ENCODE data around the gene PAFAH1B2. TPM values are rescaled to one million over a fixed set of nuclear protein-coding genes. Genes with fewer than 3 reads are reported as not detected.

Gene PAFAH1B2
- total and polyA plus RNA-seq, 2 of the 8 experiments (the other 6 are each of a cell fraction or from before 2014, with no cell fraction given) = 38.2 to 161 TPM

DNA sequence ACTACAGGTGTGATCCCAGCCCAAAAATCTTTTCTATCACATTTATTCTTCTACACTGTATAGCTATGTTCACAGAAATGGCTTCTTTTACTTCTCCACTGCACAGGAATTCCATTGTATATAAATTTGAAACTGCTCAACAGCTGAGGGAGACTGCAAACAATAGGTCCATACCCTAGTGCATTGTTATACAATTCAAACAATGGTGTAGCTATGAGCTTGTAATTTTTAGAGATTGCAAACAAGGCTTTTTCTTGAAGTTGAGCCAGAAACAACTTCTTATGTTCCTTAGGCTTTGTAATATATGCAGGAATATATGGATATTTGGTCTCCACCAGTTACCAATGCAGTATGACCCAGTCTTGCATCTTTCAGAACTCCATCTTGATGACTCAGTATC, 26.4 kb upstream of the PAFAH1B2 start:
- CTCF ChIA-PET (ENCODE audit: partially characterized antibody) = interaction anchor here (0.9 to 5.4 kb wide), 3 partner anchors 12 to 238 kb away, joined by 4 to 39 read pairs (median 4); no protein-coding TSS in a partner anchor
- H3K9me3 ChIP-seq (ENCODE audit: insufficient read depth in 2 of 2, low read depth in 1 of 2, low read length in 1 of 2) = no peaks in the 10 kb centered on the region
- H3K27ac ChIP-seq (ENCODE audit: low read depth, low read length) = no peak overlapping the region
- no peak overlapping the region for H2AFZ ChIP-seq (ENCODE audit: low read length)
- no peaks in the 10 kb centered on the region for H3K36me3 ChIP-seq (ENCODE audit: control insufficient read depth in 2 of 4, insufficient read depth in 4 of 4, low read length in 3 of 4)
- no peaks in the 10 kb centered on the region for H3K79me2 ChIP-seq (ENCODE audit: control insufficient read depth in 1 of 2, insufficient read depth in 2 of 2, low read length in 2 of 2)
- no peak overlapping the region for H3K56ac ChIP-seq (replicated peaks; ENCODE audit: insufficient read length, low read depth, low read length)
- no peak overlapping the region for H3K4me3 ChIP-seq (ENCODE audit: extremely low read depth in 1 of 4, insufficient read depth in 2 of 4, low read depth in 3 of 4, low read length in 4 of 4)
- no peak overlapping the region for H3K4me2 ChIP-seq (ENCODE audit: insufficient read depth in 1 of 2, low read depth in 2 of 2, low read length in 2 of 2)
- TF ChIP-seq HDAC2 (IDR thresholded peaks at IDR 0.05; ENCODE audit: borderline replicate concordance in 1 of 2, low read depth in 2 of 2, low read length in 2 of 2) (no peak), TEAD4 (IDR thresholded peaks at IDR 0.05; ENCODE audit: low read depth, low read length) (no peak), TBP (IDR thresholded peaks at IDR 0.05; ENCODE audit: low read depth, low read length) (no peak)
- no peak overlapping the region for H2BK20ac ChIP-seq (ENCODE audit: low read length)
- H3K14ac ChIP-seq (ENCODE audit: insufficient read length) = no peak overlapping the region
- no peak overlapping the region for H2BK120ac ChIP-seq (replicated peaks; ENCODE audit: low read depth, low read length)
- no peak overlapping the region for H2BK15ac ChIP-seq (ENCODE audit: low read length)
- no peak overlapping the region for H4K91ac ChIP-seq (replicated peaks; ENCODE audit: insufficient read length, low read length)
- no peaks in the 10 kb centered on the region for H3K79me1 ChIP-seq (ENCODE audit: low read depth, low read length)
- H3K4me1 ChIP-seq (replicated peaks in 1 of 4; ENCODE audit: control insufficient read depth in 3 of 4, insufficient read depth in 4 of 4, low read length in 3 of 4) = no peaks in the 10 kb centered on the region
- no peak overlapping the region for H2BK12ac ChIP-seq (ENCODE audit: low read depth, low read length)
- H3K4ac ChIP-seq (replicated peaks; ENCODE audit: insufficient read length, low read depth, low read length) = no peak overlapping the region
- no peak overlapping the region for H4K8ac ChIP-seq (ENCODE audit: extremely low read depth, insufficient read depth, low read length)
- no peak overlapping the region for H4K5ac ChIP-seq (ENCODE audit: insufficient read length, low read depth, low read length)
- no peaks in the 10 kb centered on the region for H4K20me1 ChIP-seq (replicated peaks in 1 of 2; ENCODE audit: control insufficient read depth in 1 of 2, insufficient read depth in 2 of 2, low read length in 2 of 2)
- FAIRE-seq = no peak
- no peaks in the 10 kb centered on the region for H3K27me3 ChIP-seq (replicated peaks in 1 of 4; ENCODE audit: control insufficient read depth in 3 of 4, extremely low read depth in 1 of 4, insufficient read depth in 3 of 4, low read length in 3 of 4)
- H3K23me2 ChIP-seq (ENCODE audit: low read depth, low read length) = no peaks in the 10 kb centered on the region
- H3K18ac ChIP-seq (ENCODE audit: extremely low read depth, low read length) = no peak overlapping the region
- POLR2A ChIA-PET (ENCODE audit: partially characterized antibody) = no interaction called here
- no peak overlapping the region for H2BK5ac ChIP-seq (ENCODE audit: low read depth, low read length)
- no peak overlapping the region for H3K9ac ChIP-seq (replicated peaks in 1 of 4; ENCODE audit: extremely low read depth in 1 of 4, low read depth in 3 of 4, low read length in 3 of 4)
- no peak overlapping the region for H2AK5ac ChIP-seq (ENCODE audit: low read depth, low read length)
- H3K23ac ChIP-seq (ENCODE audit: insufficient read length) = no peak overlapping the region
- DNase-seq (ENCODE audit: low read depth in 1 of 2, low spot score in 2 of 2) = no peak

Measured in H1 (cell line).